Renal pelvis (tissue), 3 donors: ENCODE measurements around the gene MS4A2. TPM values are rescaled to one million over a fixed set of nuclear protein-coding genes. Genes with fewer than 3 reads are reported as not detected.

Source experiments
- polyA plus RNA-seq, 3 donors: library from polyadenylated mRNA; unstranded; fragments of 120-200 nt; gene quantifications; one replicate each; pipeline ENCODE4 v1.2.1, GENCODE V29; 2013; ENCODE audit not compliant: insufficient read length in 3 of 3

MS4A2 gene
- polyA plus RNA-seq, 3 donors = 0.06 to 0.10 TPM; not detected in 1

Other genes starting within 250 kb of the MS4A2 start
- gene CBLIF, start 243.2 kb upstream of the MS4A2 start, polyA plus RNA-seq = under 1 TPM in 2 of 3 donors, not detected in 1; 0.27 to 0.35 TPM
- gene TCN1, start 222.2 kb upstream of the MS4A2 start, polyA plus RNA-seq = under 1 TPM in 2 of 3 donors, not detected in 1; 0.16 to 0.34 TPM
- not detected for gene OOSP3, start 209.9 kb upstream of the MS4A2 start, polyA plus RNA-seq
- gene OOSP1, start 150.2 kb upstream of the MS4A2 start, polyA plus RNA-seq = not detected
- gene OOSP4A, start 124.6 kb upstream of the MS4A2 start, polyA plus RNA-seq = not detected
- under 1 TPM in 1 of 3 donors, not detected in 2; 0.12 TPM for gene OOSP4B, start 71.5 kb upstream of the MS4A2 start, polyA plus RNA-seq
- not detected for gene OOSP2, start 48.3 kb upstream of the MS4A2 start, polyA plus RNA-seq
- gene MS4A3, start 32.0 kb upstream of the MS4A2 start, polyA plus RNA-seq = 1 to 10 TPM in 1 of 3 donors, under 1 TPM in 2; 0.77 to 1.1 (median 0.99) TPM
- gene MS4A6A, start 94.4 kb downstream of the MS4A2 start, polyA plus RNA-seq = 10 to 100 TPM; 17.4 to 18.0 (median 18.0) TPM
- 1 to 10 TPM in 2 of 3 donors, under 1 TPM in 1; 0.94 to 1.5 (median 1.1) TPM for gene MS4A4E, start 154.5 kb downstream of the MS4A2 start, polyA plus RNA-seq
- 1 to 10 TPM; 5.1 to 9.9 (median 6.4) TPM for gene MS4A4A, start 192.0 kb downstream of the MS4A2 start, polyA plus RNA-seq
- not detected for gene MS4A6E, start 238.6 kb downstream of the MS4A2 start, polyA plus RNA-seq